ENCODE data around the gene SRGAP3.

The SRGAP3 gene

DNA sequence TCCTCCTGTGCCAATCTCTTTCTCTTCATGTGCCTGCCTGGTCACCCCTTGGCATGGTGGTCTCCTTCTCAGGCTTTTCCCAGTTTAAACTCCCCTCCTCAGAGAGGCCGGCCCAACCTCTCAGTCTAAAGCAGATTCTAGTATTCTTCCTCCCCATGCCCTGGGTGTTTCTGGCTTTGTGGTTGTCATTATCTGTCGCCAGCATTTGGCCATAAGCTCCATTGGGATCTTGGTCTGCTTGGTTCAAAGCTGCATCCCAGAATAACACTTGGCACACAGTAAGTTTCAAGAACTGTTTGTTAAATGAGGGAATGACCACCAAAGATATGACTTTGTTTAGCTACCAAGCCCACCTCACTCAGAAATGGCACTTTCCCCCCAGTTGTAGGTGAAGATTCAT, 275.0 kb downstream of the SRGAP3 start:
- H3K4me3 ChIP-seq (ENCODE audit: low read length, poor library complexity, severe bottlenecking) = no peak overlapping the region
- H2AFZ ChIP-seq (ENCODE audit: low read length) = no peak overlapping the region
- no peaks in the 10 kb centered on the region for H3K36me3 ChIP-seq (ENCODE audit: insufficient read depth, low read length)
- no peaks in the 10 kb centered on the region for H3K27me3 ChIP-seq (ENCODE audit: insufficient read depth, low read length, poor library complexity, severe bottlenecking)
- H3K4me2 ChIP-seq (ENCODE audit: low read depth, low read length, poor library complexity, severe bottlenecking) = no peak overlapping the region
- no peaks in the 10 kb centered on the region for H3K9me2 ChIP-seq (replicated peaks; ENCODE audit: low read depth, low read length)
- H3K9me3 ChIP-seq (ENCODE audit: insufficient read depth, low read depth, low read length) = no peaks in the 10 kb centered on the region
- H3K4me1 ChIP-seq (ENCODE audit: insufficient read depth, low read length, poor library complexity, severe bottlenecking) = no peaks in the 10 kb centered on the region
- H3K79me2 ChIP-seq (ENCODE audit: insufficient read depth, low read length) = no peaks in the 10 kb centered on the region
- H3F3A ChIP-seq (ENCODE audit: low read depth) = no peaks in the 10 kb centered on the region
- TF ChIP-seq, protein P1, sequence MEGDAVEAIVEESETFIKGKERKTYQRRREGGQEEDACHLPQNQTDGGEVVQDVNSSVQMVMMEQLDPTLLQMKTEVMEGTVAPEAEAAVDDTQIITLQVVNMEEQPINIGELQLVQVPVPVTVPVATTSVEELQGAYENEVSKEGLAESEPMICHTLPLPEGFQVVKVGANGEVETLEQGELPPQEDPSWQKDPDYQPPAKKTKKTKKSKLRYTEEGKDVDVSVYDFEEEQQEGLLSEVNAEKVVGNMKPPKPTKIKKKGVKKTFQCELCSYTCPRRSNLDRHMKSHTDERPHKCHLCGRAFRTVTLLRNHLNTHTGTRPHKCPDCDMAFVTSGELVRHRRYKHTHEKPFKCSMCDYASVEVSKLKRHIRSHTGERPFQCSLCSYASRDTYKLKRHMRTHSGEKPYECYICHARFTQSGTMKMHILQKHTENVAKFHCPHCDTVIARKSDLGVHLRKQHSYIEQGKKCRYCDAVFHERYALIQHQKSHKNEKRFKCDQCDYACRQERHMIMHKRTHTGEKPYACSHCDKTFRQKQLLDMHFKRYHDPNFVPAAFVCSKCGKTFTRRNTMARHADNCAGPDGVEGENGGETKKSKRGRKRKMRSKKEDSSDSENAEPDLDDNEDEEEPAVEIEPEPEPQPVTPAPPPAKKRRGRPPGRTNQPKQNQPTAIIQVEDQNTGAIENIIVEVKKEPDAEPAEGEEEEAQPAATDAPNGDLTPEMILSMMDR (conservative IDR thresholded peaks at IDR 0.05; ENCODE audit: low read length) = no peak
- TF ChIP-seq EZH2phosphoT487 (IDR thresholded peaks at IDR 0.05; ENCODE audit: borderline replicate concordance) = no peak
- H4K20me1 ChIP-seq (ENCODE audit: insufficient read depth, low read length, poor library complexity, severe bottlenecking) = no peaks in the 10 kb centered on the region
- H3K9ac ChIP-seq (ENCODE audit: low read depth, low read length, poor library complexity, severe bottlenecking) = no peak overlapping the region

DNA sequence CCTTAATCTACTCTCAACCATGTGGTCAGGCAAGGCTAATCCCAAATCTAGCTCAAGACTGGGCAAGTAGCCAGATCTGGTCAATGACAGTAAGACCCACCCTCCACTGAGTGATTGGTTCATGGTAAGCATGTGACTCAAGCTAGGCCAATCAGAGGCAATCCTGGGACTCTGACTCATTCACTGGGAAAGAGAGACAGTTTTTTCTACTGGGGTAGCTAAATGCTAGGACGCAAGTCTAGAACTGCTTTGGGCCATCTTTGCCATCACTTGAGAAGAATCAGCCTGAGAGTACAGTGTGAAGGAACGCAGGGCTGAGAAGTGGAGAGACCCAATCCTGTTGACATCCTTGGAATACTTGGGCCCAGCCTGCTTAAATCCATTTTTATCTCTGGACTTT, 276.8 kb downstream of the SRGAP3 start:
- H3K9me2 ChIP-seq (replicated peaks; ENCODE audit: low read depth, low read length) = no peaks in the 10 kb centered on the region
- H3K27me3 ChIP-seq (ENCODE audit: insufficient read depth, low read length, poor library complexity, severe bottlenecking) = no peaks in the 10 kb centered on the region
- no peak overlapping the region for H2AFZ ChIP-seq (ENCODE audit: low read length)
- no peaks in the 10 kb centered on the region for H3K9me3 ChIP-seq (ENCODE audit: insufficient read depth, low read depth, low read length)
- no peak overlapping the region for H3K4me2 ChIP-seq (ENCODE audit: low read depth, low read length, poor library complexity, severe bottlenecking)
- H3K4me3 ChIP-seq (ENCODE audit: low read length, poor library complexity, severe bottlenecking) = no peak overlapping the region
- H3K9ac ChIP-seq (ENCODE audit: low read depth, low read length, poor library complexity, severe bottlenecking) = no peak overlapping the region
- H4K20me1 ChIP-seq (ENCODE audit: insufficient read depth, low read length, poor library complexity, severe bottlenecking) = no peaks in the 10 kb centered on the region
- H3K4me1 ChIP-seq (ENCODE audit: insufficient read depth, low read length, poor library complexity, severe bottlenecking) = no peaks in the 10 kb centered on the region
- H3K36me3 ChIP-seq (ENCODE audit: insufficient read depth, low read length) = no peaks in the 10 kb centered on the region
- H3K79me2 ChIP-seq (ENCODE audit: insufficient read depth, low read length) = no peaks in the 10 kb centered on the region
- no peaks in the 10 kb centered on the region for H3F3A ChIP-seq (ENCODE audit: low read depth)
- TF ChIP-seq EZH2phosphoT487 (IDR thresholded peaks at IDR 0.05; ENCODE audit: borderline replicate concordance) = no peak
- TF ChIP-seq, protein P1 (conservative IDR thresholded peaks at IDR 0.05; ENCODE audit: low read length) = no peak

DNA sequence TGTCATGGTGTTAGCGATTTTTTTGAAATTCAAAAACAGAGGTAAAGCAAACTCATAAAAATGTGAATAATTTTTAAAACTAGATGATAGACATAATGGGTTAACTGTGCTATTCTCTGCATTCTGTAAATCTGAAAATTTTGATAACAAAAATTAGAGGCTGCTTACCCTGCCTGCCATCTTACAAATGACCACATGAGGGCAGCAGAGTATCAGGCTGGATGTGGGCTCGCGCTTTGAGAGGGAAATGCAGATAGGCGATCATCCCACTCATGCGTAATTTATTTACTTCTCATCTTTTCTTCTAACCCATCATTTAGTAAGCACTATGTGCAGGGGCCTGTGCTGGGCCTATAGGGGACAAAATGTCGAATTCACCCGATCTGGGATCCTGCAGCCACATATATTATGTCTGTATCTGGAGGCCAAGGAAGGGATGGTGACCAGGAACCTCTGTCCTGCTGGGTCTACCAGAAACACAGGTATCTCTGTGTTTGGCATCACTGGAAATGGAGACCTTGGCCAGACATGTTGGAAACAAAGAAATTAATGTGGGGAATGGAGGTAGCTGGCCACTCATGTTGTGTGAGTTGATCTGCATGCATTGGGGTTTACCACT, 278.4 kb downstream of the SRGAP3 start:
- peak overlapping the region; percentile 63 for H2AFZ ChIP-seq (ENCODE audit: low read length)
- H3F3A ChIP-seq (ENCODE audit: low read depth) = no peaks in the 10 kb centered on the region
- no peaks in the 10 kb centered on the region for H4K20me1 ChIP-seq (ENCODE audit: insufficient read depth, low read length, poor library complexity, severe bottlenecking)
- H3K9me3 ChIP-seq (ENCODE audit: insufficient read depth, low read depth, low read length) = no peaks in the 10 kb centered on the region
- H3K9ac ChIP-seq (ENCODE audit: low read depth, low read length, poor library complexity, severe bottlenecking) = no peak overlapping the region
- no peak for TF ChIP-seq EZH2phosphoT487 (IDR thresholded peaks at IDR 0.05; ENCODE audit: borderline replicate concordance)
- TF ChIP-seq, protein P1 (conservative IDR thresholded peaks at IDR 0.05; ENCODE audit: low read length) = peak; percentile 97
- no peaks in the 10 kb centered on the region for H3K36me3 ChIP-seq (ENCODE audit: insufficient read depth, low read length)
- peak overlapping the region; percentile 40 for H3K4me3 ChIP-seq (ENCODE audit: low read length, poor library complexity, severe bottlenecking)
- H3K27me3 ChIP-seq (ENCODE audit: insufficient read depth, low read length, poor library complexity, severe bottlenecking) = no peaks in the 10 kb centered on the region
- no peaks in the 10 kb centered on the region for H3K79me2 ChIP-seq (ENCODE audit: insufficient read depth, low read length)
- peak overlapping the region; percentile 43 for H3K4me2 ChIP-seq (ENCODE audit: low read depth, low read length, poor library complexity, severe bottlenecking)
- H3K4me1 ChIP-seq (ENCODE audit: insufficient read depth, low read length, poor library complexity, severe bottlenecking) = no peaks in the 10 kb centered on the region
- H3K9me2 ChIP-seq (replicated peaks; ENCODE audit: low read depth, low read length) = no peaks in the 10 kb centered on the region

Measured in Loucy (cell line).